Keratinocyte (primary cell): ENCODE measurements around the gene SMIM24.

ENCODE experiments used
- CTCF ChIP-seq, 3 experiments: IDR thresholded peaks in 1 of 3; conservative IDR thresholded peaks in 1 of 3; optimal IDR thresholded peaks in 1 of 3; 2 replicates in 2 of 3; 3 replicates in 1 of 3; pipeline versions ENCODE3 to v1.5.1; 2011; ENCODE audit warnings: low read length in 3 of 3, mild to moderate bottlenecking in 3 of 3, moderate library complexity in 2 of 3, control low read depth in 1 of 3, inconsistent platforms in 1 of 3; ENCODE audit not compliant: insufficient read depth in 2 of 3; ENCODE audit errors: extremely low read depth in 1 of 3
- EZH2 ChIP-seq: IDR thresholded peaks from one replicate; pipeline ENCODE4 v1.6.1; 2012; ENCODE audit warnings: inconsistent platforms, mild to moderate bottlenecking, low read length, moderate library complexity

- peak in 2 of 3 experiments; percentile 17 to 31 for TF ChIP-seq CTCF (optimal IDR thresholded peaks at IDR 0.05 in 1 of 3, IDR thresholded peaks at IDR 0.05 in 1 of 3, conservative IDR thresholded peaks at IDR 0.05 in 1 of 3; ENCODE audit: extremely low read depth in 1 of 3, insufficient read depth in 2 of 3, low read length in 3 of 3)
- TF ChIP-seq EZH2 = no peak
Observed at GRCh38 chr19:3520166-3521103, 40.1 kb upstream of the SMIM24 start.
